Liver (tissue), 9 donors: ENCODE data around the gene FRMD4A. TPM values are rescaled to one million over a fixed set of nuclear protein-coding genes. Genes with fewer than 3 reads are reported as not detected.

ENCODE experiments used
- DNase-seq: peaks from one replicate; pipeline ENCODE4 v3.0.0-alpha.2; 2017; ENCODE audit warnings: low spot score
- H3K27ac ChIP-seq, 2 donors: one replicate each; pipeline ENCODE4 v1.7.0; 2013; ENCODE audit warnings: inconsistent platforms in 2 of 2, low read length in 2 of 2, control low read depth in 1 of 2, low read depth in 1 of 2, mild to moderate bottlenecking in 1 of 2
- H3K27me3 ChIP-seq, 4 donors: one replicate each; pipeline versions ENCODE4 v1.6.1 to v1.7.0; 2013; ENCODE audit warnings: low read length in 3 of 4, inconsistent platforms in 1 of 4, mild to moderate bottlenecking in 1 of 4, moderate library complexity in 1 of 4; ENCODE audit not compliant: control insufficient read depth in 4 of 4, insufficient read depth in 4 of 4
- H3K36me3 ChIP-seq, 4 donors: one replicate each; pipeline versions ENCODE4 v1.6.1 to v1.7.0; 2013; ENCODE audit warnings: low read length in 3 of 4, mild to moderate bottlenecking in 3 of 4, low read depth in 1 of 4, moderate library complexity in 1 of 4; ENCODE audit not compliant: control insufficient read depth in 4 of 4, insufficient read depth in 3 of 4
- H3K4me1 ChIP-seq, 4 donors: one replicate each; pipeline versions ENCODE4 v1.6.1 to v1.7.0; 2013; ENCODE audit warnings: low read length in 3 of 4, mild to moderate bottlenecking in 3 of 4, moderate library complexity in 1 of 4; ENCODE audit not compliant: control insufficient read depth in 4 of 4, insufficient read depth in 4 of 4
- H3K4me3 ChIP-seq, 3 donors: one replicate each; pipeline versions ENCODE4 v1.6.1 to v1.7.0; 2013; ENCODE audit warnings: low read length in 3 of 3, control low read depth in 1 of 3, low read depth in 1 of 3, mild to moderate bottlenecking in 1 of 3
- H3K9ac ChIP-seq, 2 donors: one replicate each; pipeline ENCODE4 v1.7.0; 2013; ENCODE audit warnings: low read length in 2 of 2, mild to moderate bottlenecking in 2 of 2, moderate library complexity in 2 of 2, control low read depth in 1 of 2, low read depth in 1 of 2
- H3K9me3 ChIP-seq, 4 donors: one replicate each; pipeline versions ENCODE4 v1.6.1 to v1.7.0; 2013; ENCODE audit warnings: low read length in 3 of 4; ENCODE audit not compliant: control insufficient read depth in 4 of 4
- ATF3 ChIP-seq: IDR thresholded peaks from 2 replicates; pipeline ENCODE4 v1.6.1; 2016; ENCODE audit warnings: antibody characterized with exemption
- CTCF ChIP-seq: fragments of 150-350 bp; IDR thresholded peaks from 2 replicates; pipeline ENCODE4 v1.5.1; 2017; ENCODE audit warnings: improper control_type of control experiment, low read depth, low read length; ENCODE audit not compliant: missing input control
- EGR1 ChIP-seq, 2 donors: IDR thresholded peaks; 2 replicates each; pipeline ENCODE4 v1.6.1; 2016 to 2018; ENCODE audit warnings: antibody characterized with exemption in 2 of 2, low read depth in 2 of 2
- FOXA1 ChIP-seq: IDR thresholded peaks from 2 replicates; pipeline ENCODE4 v1.6.1; 2016; ENCODE audit warnings: antibody characterized with exemption
- FOXA2 ChIP-seq: IDR thresholded peaks from 2 replicates; pipeline ENCODE4 v1.6.1; 2016; ENCODE audit warnings: antibody characterized with exemption
- GABPA ChIP-seq, 2 donors: IDR thresholded peaks in 1 of 2; conservative IDR thresholded peaks in 1 of 2; 2 replicates each; pipeline ENCODE4 v1.6.1; 2016; ENCODE audit warnings: antibody characterized with exemption in 2 of 2, mild to moderate bottlenecking in 1 of 2, moderate library complexity in 1 of 2
- HNF4A ChIP-seq, 2 donors: conservative IDR thresholded peaks; 2 replicates each; pipeline ENCODE4 v1.6.1; 2016; ENCODE audit warnings: antibody characterized with exemption in 2 of 2, mild to moderate bottlenecking in 2 of 2
- HNF4G ChIP-seq: IDR thresholded peaks from 2 replicates; pipeline ENCODE4 v1.6.1; 2016; ENCODE audit warnings: antibody characterized with exemption
- JUND ChIP-seq, 2 donors: IDR thresholded peaks; 2 replicates each; pipeline ENCODE4 v1.6.1; 2016; ENCODE audit warnings: antibody characterized with exemption in 2 of 2
- MAX ChIP-seq: IDR thresholded peaks from 2 replicates; pipeline ENCODE4 v1.6.1; 2016; ENCODE audit warnings: antibody characterized with exemption
- NR2F2 ChIP-seq: IDR thresholded peaks from 2 replicates; pipeline ENCODE4 v1.6.1; 2016; ENCODE audit warnings: antibody characterized with exemption
- RAD21 ChIP-seq, 2 donors: IDR thresholded peaks; 2 replicates each; pipeline ENCODE4 v1.6.1; 2016; ENCODE audit warnings: antibody characterized with exemption in 2 of 2, mild to moderate bottlenecking in 2 of 2
- REST ChIP-seq: IDR thresholded peaks from 2 replicates; pipeline ENCODE4 v1.6.1; 2016; ENCODE audit warnings: antibody characterized with exemption, mild to moderate bottlenecking
- RXRA ChIP-seq, 2 donors: IDR thresholded peaks; 2 replicates each; pipeline ENCODE4 v1.6.1; 2017 to 2018; ENCODE audit warnings: antibody characterized with exemption in 2 of 2, mild to moderate bottlenecking in 1 of 2
- SP1 ChIP-seq: IDR thresholded peaks from 2 replicates; pipeline ENCODE4 v1.6.1; 2018; ENCODE audit warnings: antibody characterized with exemption, mild to moderate bottlenecking
- TAF1 ChIP-seq: conservative IDR thresholded peaks from 2 replicates; pipeline ENCODE4 v1.6.1; 2016; ENCODE audit warnings: antibody characterized with exemption, mild to moderate bottlenecking
- YY1 ChIP-seq: IDR thresholded peaks from 2 replicates; pipeline ENCODE4 v1.6.1; 2016; ENCODE audit warnings: antibody characterized with exemption, mild to moderate bottlenecking
- ZBTB33 ChIP-seq: IDR thresholded peaks from 2 replicates; pipeline ENCODE4 v1.6.1; 2016; ENCODE audit warnings: antibody characterized with exemption
- WGBS: extraction: QIAGEN DNeasy Blood & Tissue Kit; methylation state at CpG from one replicate; pipeline ENCODE4 v1.1.7; 2013; 5-methylcytosine and 5-hydroxymethylcytosine counted together
- polyA plus RNA-seq, 2 donors: library from polyadenylated mRNA; stranded (reverse) in 1 of 2; unstranded in 1 of 2; fragments of 200-250 nt in 1 of 2; fragments of >200 nt in 1 of 2; fragmentation: Nextera tagmentation in 1 of 2; extraction: Ambion mirVana in 1 of 2; gene quantifications; one replicate each; pipeline versions ENCODE4 v1.2.1 to v1.2.3, GENCODE V29; 2013 to 2015
- total RNA-seq, 2 donors: library from RNA; depleted of rRNA; stranded (reverse); fragments of >200 nt; gene quantifications; one replicate each; pipeline ENCODE4 v1.2.3, GENCODE V29; 2014
- donor health status: healthy.
- donor health status: healthy.
- donor health status: healthy.
- donor health status: healthy.
- donor health status: healthy.

The FRMD4A gene
- total and polyA plus RNA-seq, 4 donors: 8.2 to 34.3 (median 13.1) TPM

- Histone ChIP-seq H3K36me3 (no peaks in the 10 kb centered on the region), H3K9ac (no peak overlapping the region), H3K9me3 (no peaks in the 10 kb centered on the region), H3K4me3 (no peak overlapping the region), H3K27ac (no peak overlapping the region), H3K27me3 (peaks cover 0 to 3% (median 2%) of the 10 kb centered on the region in 4 donors), H3K4me1 (no peaks in the 10 kb centered on the region)
- no peak for TF ChIP-seq EGR1 (IDR thresholded peaks at IDR 0.05; ENCODE audit: low read depth in 2 of 2)
- TF ChIP-seq FOXA2: no peak
- TF ChIP-seq YY1: no peak
- TF ChIP-seq NR2F2: no peak
- WGBS: 90% methylated on average over 1 of the region's 1 CpG
- no peak for DNase-seq
Observed at GRCh38 chr10:14318007-14318406, 12.7 kb downstream of the FRMD4A start.

GRCh38 chr10:14312014-14312413, 18.7 kb downstream of the FRMD4A start:
- DNase-seq: no peak
- Histone ChIP-seq H3K4me1 (no peaks in the 10 kb centered on the region), H3K27ac (no peak overlapping the region), H3K9me3 (no peaks in the 10 kb centered on the region), H3K9ac (no peak overlapping the region), H3K36me3 (no peaks in the 10 kb centered on the region), H3K4me3 (no peak overlapping the region), H3K27me3 (peaks cover 0 to 3% (median 0%) of the 10 kb centered on the region in 4 donors)
- 92% methylated on average over 4 of the region's 4 CpGs for WGBS
- TF ChIP-seq NR2F2: no peak
- no peak for TF ChIP-seq SP1
- no peak for TF ChIP-seq TAF1
- no peak for TF ChIP-seq RXRA (IDR thresholded peaks at IDR 0.05)
- no peak for TF ChIP-seq YY1
- no peak for TF ChIP-seq JUND (IDR thresholded peaks at IDR 0.05)
- TF ChIP-seq REST: no peak
- TF ChIP-seq FOXA2: no peak
- no peak for TF ChIP-seq HNF4G
- TF ChIP-seq ATF3: no peak
- TF ChIP-seq MAX: no peak
- no peak for TF ChIP-seq FOXA1

- Histone ChIP-seq H3K36me3 (no peaks in the 10 kb centered on the region), H3K27ac (no peak overlapping the region), H3K4me3 (no peak overlapping the region), H3K27me3 (peaks cover 0 to 3% (median 0%) of the 10 kb centered on the region in 4 donors), H3K9ac (no peak overlapping the region), H3K9me3 (no peaks in the 10 kb centered on the region), H3K4me1 (no peaks in the 10 kb centered on the region)
- WGBS: 86% methylated on average over 6 of the region's 6 CpGs
- no peak for DNase-seq
- no peak for TF ChIP-seq RXRA (IDR thresholded peaks at IDR 0.05)
- TF ChIP-seq MAX: no peak
- no peak for TF ChIP-seq FOXA1
- TF ChIP-seq JUND (IDR thresholded peaks at IDR 0.05): no peak
- TF ChIP-seq NR2F2: no peak
- TF ChIP-seq GABPA (IDR thresholded peaks at IDR 0.05 in 1 of 2, conservative IDR thresholded peaks at IDR 0.05 in 1 of 2): no peak
- no peak for TF ChIP-seq YY1
- no peak for TF ChIP-seq RAD21 (IDR thresholded peaks at IDR 0.05)
- no peak for TF ChIP-seq EGR1 (IDR thresholded peaks at IDR 0.05; ENCODE audit: low read depth in 2 of 2)
- TF ChIP-seq ZBTB33: no peak
- no peak for TF ChIP-seq HNF4A (conservative IDR thresholded peaks at IDR 0.05)
- TF ChIP-seq HNF4G: no peak
- TF ChIP-seq TAF1: no peak
- TF ChIP-seq ATF3: no peak
- TF ChIP-seq CTCF: no peak
- TF ChIP-seq SP1: no peak
- no peak for TF ChIP-seq FOXA2
Observed at GRCh38 chr10:14311206-14311957, 19.3 kb downstream of the FRMD4A start.
